ENCODE results near the gene VPS50. TPM values are rescaled to one million over a fixed set of nuclear protein-coding genes. Genes with fewer than 3 reads are reported as not detected.

VPS50 gene
- total RNA-seq, 1 donor: 45.8 TPM

- DNase-seq (ENCODE audit: low read depth): no peak
- no peak overlapping the region for H3K4me3 ChIP-seq (ENCODE audit: low read depth, low read length)
- TF ChIP-seq CTCF (IDR thresholded peaks at IDR 0.05; ENCODE audit: insufficient read depth, low read depth, low read length): no peak
These were observed 158.5 kb downstream of the VPS50 start for GRCh38 chr7:93390660-93391059.

- DNase-seq (ENCODE audit: low read depth): no peak
- no peak overlapping the region for H3K4me3 ChIP-seq (ENCODE audit: low read depth, low read length)
- TF ChIP-seq CTCF (IDR thresholded peaks at IDR 0.05; ENCODE audit: insufficient read depth, low read depth, low read length): no peak
These were observed 160.8 kb downstream of the VPS50 start for GRCh38 chr7:93392984-93393383.

- TF ChIP-seq CTCF (IDR thresholded peaks at IDR 0.05; ENCODE audit: insufficient read depth, low read depth, low read length): no peak
- DNase-seq (ENCODE audit: low read depth): no peak
- no peak overlapping the region for H3K4me3 ChIP-seq (ENCODE audit: low read depth, low read length)
These were observed 167.5 kb downstream of the VPS50 start for GRCh38 chr7:93399642-93400041.

- TF ChIP-seq CTCF (IDR thresholded peaks at IDR 0.05; ENCODE audit: insufficient read depth, low read depth, low read length): no peak
- DNase-seq (ENCODE audit: low read depth): no peak
These were observed 170.8 kb downstream of the VPS50 start for GRCh38 chr7:93402944-93403343.

GRCh38 chr7:93407239-93407638, 175.1 kb downstream of the VPS50 start:
- no peak for TF ChIP-seq CTCF (IDR thresholded peaks at IDR 0.05; ENCODE audit: insufficient read depth, low read depth, low read length)
- H3K4me3 ChIP-seq (ENCODE audit: low read depth, low read length): no peak overlapping the region
- no peak for DNase-seq (ENCODE audit: low read depth)

More at GRCh38 chr7:93402944-93403343, 170.8 kb downstream of the VPS50 start:
- no peak overlapping the region for H3K4me3 ChIP-seq (ENCODE audit: low read depth, low read length)

GRCh38 chr7:93409324-93409723, 177.2 kb downstream of the VPS50 start:
- no peak overlapping the region for H3K4me3 ChIP-seq (ENCODE audit: low read depth, low read length)
- DNase-seq (ENCODE audit: low read depth): no peak
- no peak for TF ChIP-seq CTCF (IDR thresholded peaks at IDR 0.05; ENCODE audit: insufficient read depth, low read depth, low read length)

Other genes with a start within 250 kb of the VPS50 start
- 15.8 and 21.2 TPM in 2 replicates for gene SAMD9, start 114.4 kb upstream of the VPS50 start, total RNA-seq
- gene SAMD9L, start 84.0 kb upstream of the VPS50 start, total RNA-seq: 18.0 and 40.6 TPM in 2 replicates
- gene HEPACAM2, start 5.9 kb upstream of the VPS50 start, total RNA-seq: not detected in 2 replicates